ENCODE results near the gene HELLS. TPM values are rescaled to one million over a fixed set of nuclear protein-coding genes. Genes with fewer than 3 reads are reported as not detected.
"Not testable (repeated sequence)": the region's sequence is repeated elsewhere in the genome, so short reads cannot be mapped to it uniquely, and the experiment has no call there.

HELLS gene
- total RNA-seq, 2 experiments from 2014 or later: 118 to 154 TPM

DNA sequence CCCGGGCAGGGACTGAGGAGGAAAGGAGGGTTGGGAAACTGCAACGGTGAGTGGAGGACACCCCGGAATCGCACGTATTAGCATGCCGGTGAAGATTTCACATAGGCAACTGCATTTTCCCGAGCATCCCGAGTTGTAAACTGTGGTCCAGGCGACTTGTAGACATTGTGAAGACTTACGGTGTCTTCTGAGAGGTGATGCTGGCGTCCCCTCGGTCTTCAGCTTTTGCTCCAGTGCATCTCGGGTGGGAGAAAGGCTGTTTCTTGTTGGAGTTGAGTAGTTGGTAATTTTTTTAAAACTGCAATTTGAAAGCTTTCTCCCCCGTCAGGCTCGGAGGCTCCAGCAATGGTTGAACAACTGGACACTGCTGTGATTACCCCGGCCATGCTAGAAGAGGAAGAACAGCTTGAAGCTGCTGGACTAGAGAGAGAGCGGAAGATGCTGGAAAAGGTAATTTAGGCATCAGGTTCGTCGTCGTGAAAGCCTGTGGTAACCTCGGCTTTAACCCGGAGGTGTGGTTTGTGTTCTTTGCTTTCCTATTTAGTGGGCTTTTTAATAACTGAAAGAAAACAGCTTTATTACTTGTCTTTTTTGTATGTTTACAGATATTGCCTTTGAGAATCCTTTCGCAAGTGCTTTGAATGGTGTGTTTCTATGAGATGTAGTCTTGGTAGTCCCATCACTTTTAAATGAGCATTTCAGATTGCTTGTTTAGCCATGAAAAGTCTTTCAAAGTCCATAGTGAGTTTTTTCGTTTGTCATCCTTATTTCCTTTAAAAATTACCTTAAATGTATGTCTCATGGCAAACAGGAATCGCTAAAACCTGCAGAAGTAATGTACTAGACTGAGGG, 687 bp downstream of the HELLS start:
- peaks cover 29% of the 10 kb centered on the region for H3K36me3 Mint-ChIP-seq (ENCODE audit: low read depth)
- intact Hi-C loops (cut with DNase I, micrococcal nuclease): loop anchor here (2.0 to 10.0 kb wide), 9 partner anchors 46 to 1149 kb away; partner anchors contain the start of genes CEP55 (in 1 of the 2), FRA10AC1 (in 1 of the 2), NOC3L (in 1 of the 2) and SLC35G1 (in 1 of the 2)
- H3K27ac Mint-ChIP-seq: peak overlapping the region; percentile 99
- H3K4me3 Mint-ChIP-seq: peak overlapping the region; percentile 100
- no peak for ATAC-seq
- H3K27me3 Mint-ChIP-seq: no peaks in the 10 kb centered on the region
- ChIA-PET CTCF (interaction anchor here (0.5 to 0.7 kb wide), 4 partner anchors 9 to 1297 kb away, joined by 3 read pairs; no protein-coding TSS in a partner anchor), POLR2A (no interaction called here)
- no peaks in the 10 kb centered on the region for H3K9me3 Mint-ChIP-seq (ENCODE audit: low read depth)
- H3K4me1 Mint-ChIP-seq: peaks cover 11% of the 10 kb centered on the region
- peak; percentile 20 for DNase-seq

DNA sequence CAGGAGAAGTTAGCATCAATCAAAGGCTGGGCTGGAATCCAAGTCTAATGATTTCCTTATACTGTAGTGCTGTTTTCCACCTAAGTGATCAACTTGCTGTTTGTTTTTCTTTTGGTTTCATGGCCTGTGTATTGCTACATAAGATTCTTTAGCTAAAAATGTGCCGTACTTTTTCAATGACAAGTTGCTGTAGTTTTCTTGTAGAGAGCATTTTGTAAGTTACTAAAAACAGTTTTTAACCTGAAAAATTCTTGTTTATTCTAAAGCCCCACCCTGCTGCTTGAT, 1.3 kb downstream of the HELLS start:
- no peak for ATAC-seq
- intact Hi-C loops (cut with DNase I, micrococcal nuclease): loop anchor here (2.0 to 10.0 kb wide), 9 partner anchors 45 to 1148 kb away; partner anchors contain the start of genes CEP55 (in 1 of the 2), FRA10AC1 (in 1 of the 2), NOC3L (in 1 of the 2) and SLC35G1 (in 1 of the 2)
- no peaks in the 10 kb centered on the region for H3K9me3 Mint-ChIP-seq (ENCODE audit: low read depth)
- H3K36me3 Mint-ChIP-seq (ENCODE audit: low read depth): peaks cover 29% of the 10 kb centered on the region
- peak overlapping the region; percentile 99 for H3K27ac Mint-ChIP-seq
- CTCF ChIA-PET: interaction anchor here (0.7 kb wide), 1 partner anchor 9 kb away, joined by 3 read pairs; no protein-coding TSS in a partner anchor
- peaks cover 11% of the 10 kb centered on the region for H3K4me1 Mint-ChIP-seq
- POLR2A ChIA-PET: no interaction called here
- no peaks in the 10 kb centered on the region for H3K27me3 Mint-ChIP-seq
- DNase-seq: no peak
- H3K4me3 Mint-ChIP-seq: peak overlapping the region; percentile 100

DNA sequence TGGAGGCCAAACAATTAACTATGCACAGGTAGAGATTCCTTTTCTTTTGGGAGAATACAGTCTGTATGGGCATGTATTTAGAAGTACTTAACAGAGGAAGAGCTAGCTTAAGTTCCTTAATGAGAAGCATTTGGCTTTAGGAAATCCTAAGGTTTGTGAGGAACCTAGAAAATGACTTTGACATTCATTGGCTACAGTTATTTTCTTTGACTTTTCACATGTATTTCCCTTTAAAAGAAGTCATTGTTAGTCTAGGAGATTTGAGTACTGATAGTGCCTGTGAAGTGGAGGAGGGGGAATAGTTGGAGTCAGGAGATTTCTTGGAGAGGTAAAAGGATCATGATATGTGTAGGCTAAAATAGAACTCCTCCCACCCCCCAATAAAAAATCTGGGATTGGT, 3.6 kb downstream of the HELLS start:
- Mint-ChIP-seq H3K27ac (no peak overlapping the region), H3K27me3 (no peaks in the 10 kb centered on the region), H3K4me1 (peaks cover 11% of the 10 kb centered on the region), H3K36me3 (ENCODE audit: low read depth) (peaks cover 37% of the 10 kb centered on the region), H3K4me3 (no peak overlapping the region), H3K9me3 (ENCODE audit: low read depth) (no peaks in the 10 kb centered on the region)
- ChIA-PET POLR2A (no interaction called here), CTCF (interaction anchor here (1.4 kb wide), 1 partner anchor 32 kb away, joined by 3 read pairs; no protein-coding TSS in a partner anchor)
- DNase-seq: no peak
- no peak for ATAC-seq
- intact Hi-C loops (cut with DNase I, micrococcal nuclease): loop anchor here (5.0 to 10.0 kb wide), 8 partner anchors 43 to 1052 kb away; partner anchors contain the start of genes CEP55 (in 1 of the 2), FRA10AC1 (in 1 of the 2), NOC3L (in 1 of the 2) and SLC35G1 (in 1 of the 2)

DNA sequence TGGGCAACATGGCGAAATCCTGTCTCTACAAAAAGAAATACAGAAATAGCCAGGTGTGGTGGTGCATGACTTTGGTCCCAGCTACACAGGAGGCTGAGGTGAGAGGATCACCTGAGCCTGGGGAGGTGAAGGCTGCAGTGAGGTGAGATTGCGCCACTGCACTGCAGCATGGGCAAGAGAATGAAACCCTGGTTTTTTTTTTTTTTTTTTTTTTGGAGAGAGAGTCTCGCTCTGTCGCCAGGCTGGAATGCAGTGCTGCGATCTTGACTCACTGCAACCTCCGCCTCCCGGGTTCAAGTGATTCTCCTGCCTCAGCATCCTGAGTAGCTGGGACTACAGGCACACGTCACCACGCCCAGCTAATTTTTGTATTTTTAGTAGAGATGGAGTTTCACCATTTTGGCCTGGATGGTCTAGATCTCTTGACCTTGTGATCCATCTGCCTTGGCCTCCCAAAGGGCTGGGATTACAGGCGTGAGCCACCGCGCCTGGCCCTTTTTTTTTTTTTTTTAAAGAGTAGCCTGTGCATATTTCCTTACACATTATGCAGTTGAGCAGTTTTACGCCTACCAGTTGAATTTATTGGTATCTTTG, 22.2 kb downstream of the HELLS start:
- H3K27ac Mint-ChIP-seq; ATAC-seq; H3K27me3 Mint-ChIP-seq; intact Hi-C loops (cut with DNase I, micrococcal nuclease); DNase-seq; H3K4me3 Mint-ChIP-seq; H3K9me3 Mint-ChIP-seq (ENCODE audit: low read depth); H3K4me1 Mint-ChIP-seq: not testable (repeated sequence)
- peaks cover 64% of the 10 kb centered on the region for H3K36me3 Mint-ChIP-seq (ENCODE audit: low read depth)
- POLR2A ChIA-PET: interaction anchor here (0.7 kb wide), 1 partner anchor 806 kb away, joined by 4 read pairs; no protein-coding TSS in a partner anchor
- CTCF ChIA-PET: interaction anchor here (0.8 kb wide), 1 partner anchor 11 kb away, joined by 4 read pairs; no protein-coding TSS in a partner anchor

DNA sequence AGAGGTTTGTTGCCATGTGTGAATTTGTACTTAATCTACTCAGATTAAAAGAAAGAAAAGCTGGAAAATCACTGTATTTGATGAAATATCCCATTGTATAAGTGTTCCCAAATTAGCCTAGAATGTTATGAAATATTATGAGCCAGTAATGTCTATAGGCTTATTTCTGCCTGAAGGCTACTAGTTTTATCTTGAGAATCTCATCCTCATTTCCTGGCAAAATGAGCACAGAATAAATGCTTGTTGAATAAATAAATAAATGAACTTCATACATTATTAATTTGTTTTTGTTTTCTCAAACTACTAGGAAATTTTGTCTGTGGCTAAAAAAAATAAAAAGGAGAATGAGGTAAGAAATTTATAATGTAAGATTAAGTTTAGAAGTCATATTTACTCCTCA, 25.5 kb downstream of the HELLS start:
- H3K4me1 Mint-ChIP-seq: peaks cover 3% of the 10 kb centered on the region
- intact Hi-C loops (cut with DNase I, micrococcal nuclease): no loop called here
- no peaks in the 10 kb centered on the region for H3K27me3 Mint-ChIP-seq
- H3K36me3 Mint-ChIP-seq (ENCODE audit: low read depth): peaks cover 63% of the 10 kb centered on the region
- no peaks in the 10 kb centered on the region for H3K9me3 Mint-ChIP-seq (ENCODE audit: low read depth)
- POLR2A ChIA-PET: no interaction called here
- DNase-seq: no peak
- no peak overlapping the region for H3K4me3 Mint-ChIP-seq
- no peak for ATAC-seq
- H3K27ac Mint-ChIP-seq: no peak overlapping the region
- CTCF ChIA-PET: no interaction called here

DNA sequence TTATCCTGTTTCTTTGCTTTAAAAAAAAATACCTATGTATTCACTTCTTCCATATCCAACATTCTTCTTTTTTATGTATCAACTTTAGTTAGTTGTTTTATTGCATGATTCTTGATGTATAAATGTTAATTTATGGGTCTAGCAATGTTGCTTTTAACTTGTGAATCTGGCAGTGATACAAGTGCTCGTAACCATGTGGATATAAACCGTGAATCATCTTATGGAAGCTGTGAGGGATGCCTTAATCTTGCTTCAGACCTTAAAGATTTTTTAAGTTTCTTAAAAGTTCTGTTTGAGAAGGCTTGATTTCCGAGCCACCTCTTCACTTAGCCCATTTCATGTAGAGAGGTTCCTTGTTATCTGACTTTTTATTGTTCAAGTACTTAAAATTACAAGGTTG, 25.9 kb downstream of the HELLS start:
- ChIA-PET POLR2A (no interaction called here), CTCF (no interaction called here)
- H3K9me3 Mint-ChIP-seq (ENCODE audit: low read depth): no peaks in the 10 kb centered on the region
- H3K4me1 Mint-ChIP-seq: peaks cover 3% of the 10 kb centered on the region
- no peak for DNase-seq
- no peak for ATAC-seq
- no peak overlapping the region for H3K4me3 Mint-ChIP-seq
- H3K27me3 Mint-ChIP-seq: no peaks in the 10 kb centered on the region
- intact Hi-C loops (cut with DNase I, micrococcal nuclease): no loop called here
- no peak overlapping the region for H3K27ac Mint-ChIP-seq
- peaks cover 64% of the 10 kb centered on the region for H3K36me3 Mint-ChIP-seq (ENCODE audit: low read depth)

DNA sequence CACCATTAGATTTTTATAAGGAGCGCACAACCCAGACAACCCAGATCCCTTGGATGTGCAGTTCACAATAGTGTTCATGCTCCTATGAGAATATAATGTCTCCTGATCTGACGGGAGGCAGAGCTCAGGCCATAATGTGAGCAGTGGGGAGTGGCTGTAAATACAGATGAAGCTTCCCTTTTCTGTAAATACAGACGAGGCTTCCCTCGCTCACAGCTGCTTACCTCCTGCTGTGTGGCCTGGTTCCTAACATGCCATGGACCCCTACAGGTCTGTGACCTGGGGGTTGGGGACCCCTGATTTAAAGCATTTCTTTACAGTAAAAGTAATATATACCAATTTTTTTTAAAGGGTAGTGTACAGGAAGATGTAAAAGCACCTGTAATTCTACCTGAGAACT, 33.2 kb downstream of the HELLS start:
- CTCF ChIA-PET: interaction anchor here (1.1 kb wide), 1 partner anchor 23 kb away, joined by 3 read pairs; no protein-coding TSS in a partner anchor

DNA sequence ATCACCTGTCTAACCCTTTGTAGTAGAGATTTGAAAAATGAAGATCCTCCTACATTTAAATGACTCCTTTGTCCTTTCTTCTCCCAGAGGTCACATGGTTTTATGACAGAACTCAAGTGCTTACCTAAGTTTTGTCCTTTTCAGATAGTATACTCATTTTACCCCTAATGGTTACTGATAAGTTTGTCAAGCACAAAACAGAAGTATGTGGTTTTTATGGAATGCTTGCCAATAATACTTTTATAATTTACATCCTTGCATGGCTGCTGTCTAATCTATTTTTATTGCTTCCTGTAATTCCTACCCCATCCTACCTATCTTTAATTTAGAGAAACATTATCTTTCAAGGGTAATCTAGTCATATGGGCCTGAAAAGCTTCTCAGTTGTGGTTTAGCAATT, 37.5 kb downstream of the HELLS start:
- ATAC-seq (no peak), DNase-seq (no peak)
- POLR2A ChIA-PET: no interaction called here
- intact Hi-C loops (cut with DNase I, micrococcal nuclease): no loop called here
- no peak overlapping the region for H3K4me3 Mint-ChIP-seq
- H3K27me3 Mint-ChIP-seq: no peaks in the 10 kb centered on the region
- H3K4me1 Mint-ChIP-seq: no peaks in the 10 kb centered on the region
- peaks cover 35% of the 10 kb centered on the region for H3K36me3 Mint-ChIP-seq (ENCODE audit: low read depth)
- H3K9me3 Mint-ChIP-seq (ENCODE audit: low read depth): no peaks in the 10 kb centered on the region
- CTCF ChIA-PET: no interaction called here
- H3K27ac Mint-ChIP-seq: no peak overlapping the region

More for the DNA sequence above, 33.2 kb downstream of the HELLS start:
- H3K9me3 Mint-ChIP-seq (ENCODE audit: low read depth): no peaks in the 10 kb centered on the region
- DNase-seq (no peak), ATAC-seq (no peak)
- no peak overlapping the region for H3K27ac Mint-ChIP-seq
- peaks cover 57% of the 10 kb centered on the region for H3K36me3 Mint-ChIP-seq (ENCODE audit: low read depth)
- H3K4me1 Mint-ChIP-seq: no peaks in the 10 kb centered on the region
- POLR2A ChIA-PET: interaction anchor here (0.7 to 0.8 kb wide), 2 partner anchors 27 to 1401 kb away, joined by 3 to 4 read pairs; no protein-coding TSS in a partner anchor
- intact Hi-C loops (cut with DNase I, micrococcal nuclease): no loop called here
- H3K4me3 Mint-ChIP-seq: no peak overlapping the region
- no peaks in the 10 kb centered on the region for H3K27me3 Mint-ChIP-seq

DNA sequence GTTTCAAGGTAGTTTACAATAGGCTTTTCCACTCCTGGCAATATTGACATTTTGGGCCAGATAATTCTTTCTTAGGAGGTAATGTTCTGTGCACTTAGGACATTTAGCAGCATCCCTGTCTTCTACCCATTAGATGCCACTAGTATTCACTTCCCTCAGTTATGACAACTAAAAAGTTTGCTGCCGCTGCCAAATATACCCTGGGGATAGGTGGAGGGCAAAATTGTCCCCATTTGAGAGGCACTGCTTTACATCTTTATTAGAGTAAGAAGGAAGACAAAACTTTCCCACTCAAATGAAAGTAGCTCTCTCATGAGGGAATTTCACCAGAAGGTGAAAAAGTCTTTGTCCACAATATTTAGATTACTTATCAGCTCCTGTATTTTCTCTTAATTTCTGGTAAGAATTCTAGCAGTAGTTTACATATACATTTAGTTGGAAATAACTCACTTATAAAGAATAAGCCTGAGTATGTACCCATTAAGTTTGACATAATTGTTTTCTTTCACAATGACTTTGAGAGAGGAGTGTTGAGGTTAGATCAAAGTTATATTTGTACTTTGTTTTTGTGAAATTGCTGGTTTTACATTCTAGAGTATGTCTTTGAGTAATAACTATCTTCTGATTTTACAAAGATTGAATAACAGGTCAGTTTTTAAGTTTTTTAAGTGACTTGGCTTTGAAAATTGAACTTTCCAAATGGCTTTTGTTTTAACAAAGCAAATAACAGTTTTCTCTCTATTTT, 46.0 kb downstream of the HELLS start:
- intact Hi-C loops (cut with DNase I, micrococcal nuclease): loop anchor here (1.0 to 10.0 kb wide), 4 partner anchors 16 to 1043 kb away; partner anchors contain the start of genes HELLS (in 2 of the 2) and NOC3L (in 1 of the 2)
- POLR2A ChIA-PET: interaction anchor here (0.5 to 0.6 kb wide), 2 partner anchors 43 to 1101 kb away, joined by 3 read pairs; no protein-coding TSS in a partner anchor
- H3K9me3 Mint-ChIP-seq (ENCODE audit: low read depth): no peaks in the 10 kb centered on the region
- ATAC-seq: peak; percentile 85
- H3K36me3 Mint-ChIP-seq (ENCODE audit: low read depth): peaks cover 65% of the 10 kb centered on the region
- DNase-seq: no peak
- H3K4me1 Mint-ChIP-seq: peaks cover 17% of the 10 kb centered on the region
- peak overlapping the region; percentile 58 for H3K27ac Mint-ChIP-seq
- CTCF ChIA-PET: no interaction called here
- H3K4me3 Mint-ChIP-seq: peak overlapping the region; percentile 30
- H3K27me3 Mint-ChIP-seq: no peaks in the 10 kb centered on the region

DNA sequence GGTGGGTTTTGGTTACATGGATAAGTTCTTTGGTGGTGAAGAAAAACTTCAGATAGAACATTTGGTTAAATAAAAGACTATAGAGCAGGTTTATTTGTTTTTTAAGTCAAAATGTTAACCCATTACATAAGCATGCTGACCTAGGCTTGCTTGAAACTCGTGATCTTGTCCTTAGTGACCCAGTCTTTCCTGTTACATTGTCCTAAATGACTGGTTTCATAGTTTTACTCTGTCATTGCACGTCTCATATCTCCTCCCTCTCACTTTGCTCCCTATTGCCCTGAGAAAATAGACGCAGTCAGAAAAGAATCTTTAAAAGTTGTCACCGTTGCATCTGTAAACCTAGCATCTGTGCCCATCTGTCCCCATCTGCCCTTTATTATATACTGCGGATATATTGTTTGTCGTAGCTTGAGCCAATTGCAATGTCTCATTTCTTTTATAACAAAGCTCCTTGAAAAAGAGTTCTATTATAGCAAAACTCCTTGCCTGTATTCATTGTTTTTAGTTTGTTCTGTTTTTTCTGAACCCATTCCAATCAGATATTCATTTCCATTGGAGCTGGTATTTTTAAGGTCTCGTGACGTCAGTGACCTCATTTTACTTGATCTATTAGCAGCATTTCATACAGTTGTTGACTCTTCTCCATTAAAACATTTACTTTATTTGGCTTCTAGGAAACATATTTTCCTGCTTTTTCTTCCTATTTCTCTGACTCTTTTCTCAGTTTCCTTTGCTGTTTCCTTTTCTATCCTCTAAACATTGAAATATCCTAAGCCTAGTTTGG, 57.3 kb downstream of the HELLS start:
- Mint-ChIP-seq H3K9me3 (ENCODE audit: low read depth) (no peaks in the 10 kb centered on the region), H3K27me3 (no peaks in the 10 kb centered on the region), H3K4me1 (peaks cover 25% of the 10 kb centered on the region), H3K36me3 (ENCODE audit: low read depth) (peaks cover 64% of the 10 kb centered on the region), H3K4me3 (no peak overlapping the region), H3K27ac (no peak overlapping the region)
- ChIA-PET CTCF (no interaction called here), POLR2A (no interaction called here)
- ATAC-seq: no peak
- intact Hi-C loops (cut with DNase I, micrococcal nuclease): no loop called here
- DNase-seq: no peak

All from activated CD4-positive, alpha-beta T cell treated with anti-CD3 and anti-CD28 coated beads for 36 hours (primary cell).